ENCODE measurements around the gene GALNT13.

GALNT13 gene

DNA sequence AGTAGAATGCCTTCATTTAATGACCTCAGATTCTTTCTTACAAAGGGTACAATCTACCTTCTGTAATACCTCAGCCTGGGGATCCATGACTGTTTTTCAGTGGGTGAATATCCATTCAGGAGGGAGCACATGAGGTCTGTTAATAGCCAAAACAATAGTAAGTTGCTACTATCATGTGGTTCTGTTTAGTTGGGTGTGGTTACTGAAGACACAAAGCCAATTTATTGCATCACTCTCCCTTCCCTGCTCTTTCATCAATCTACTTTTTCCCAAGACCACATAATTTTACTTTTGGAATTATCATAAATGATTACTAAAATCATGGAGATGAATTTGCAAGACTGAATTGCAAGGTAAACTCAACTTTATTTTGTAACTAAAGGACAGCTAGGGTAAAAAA, 254.2 kb downstream of the GALNT13 start:
- no peak for DNase-seq (ENCODE audit: low read depth)

GRCh38 chr2:154130821-154131220, 259.1 kb downstream of the GALNT13 start:
- no peak for DNase-seq (ENCODE audit: low read depth)

DNA sequence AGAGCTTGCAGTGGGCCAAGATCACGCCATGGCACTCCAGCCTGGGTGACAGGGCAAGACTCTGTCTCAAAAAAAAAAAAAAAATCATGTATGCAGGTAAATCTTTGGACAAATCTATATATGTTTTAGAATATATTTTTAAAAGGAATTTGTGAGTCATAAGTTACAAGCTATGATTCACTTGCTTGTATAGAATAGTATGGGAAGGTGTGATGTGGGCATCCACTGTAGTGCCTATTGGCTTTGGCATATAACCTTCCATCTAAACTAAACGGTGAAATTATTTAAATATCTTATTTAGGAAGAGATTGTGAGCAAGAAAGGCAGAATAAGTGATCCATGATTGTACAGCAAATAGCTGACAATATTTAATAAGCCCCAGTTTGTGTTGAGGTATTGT, 261.1 kb downstream of the GALNT13 start:
- no peak for DNase-seq (ENCODE audit: low read depth)

DNA sequence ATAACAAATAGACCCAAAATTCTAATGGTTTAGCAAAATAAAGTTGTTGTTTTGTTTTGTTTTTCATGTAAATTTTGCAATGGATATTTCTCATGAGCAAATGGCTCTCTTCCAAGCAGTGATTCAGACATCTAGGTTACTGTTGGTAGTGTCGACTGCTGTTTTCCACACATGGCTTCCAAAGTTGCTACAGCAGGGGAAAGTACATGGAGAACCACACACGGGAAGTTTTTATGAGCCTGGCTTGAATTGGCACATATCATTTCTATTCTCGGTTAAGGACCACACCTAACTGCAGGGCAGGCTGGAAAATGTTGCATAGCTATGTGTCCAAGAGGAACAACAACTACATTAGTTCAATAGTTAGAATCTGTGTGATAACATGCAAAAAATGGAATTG, 262.1 kb downstream of the GALNT13 start:
- DNase-seq (ENCODE audit: low read depth), result no peak

DNA sequence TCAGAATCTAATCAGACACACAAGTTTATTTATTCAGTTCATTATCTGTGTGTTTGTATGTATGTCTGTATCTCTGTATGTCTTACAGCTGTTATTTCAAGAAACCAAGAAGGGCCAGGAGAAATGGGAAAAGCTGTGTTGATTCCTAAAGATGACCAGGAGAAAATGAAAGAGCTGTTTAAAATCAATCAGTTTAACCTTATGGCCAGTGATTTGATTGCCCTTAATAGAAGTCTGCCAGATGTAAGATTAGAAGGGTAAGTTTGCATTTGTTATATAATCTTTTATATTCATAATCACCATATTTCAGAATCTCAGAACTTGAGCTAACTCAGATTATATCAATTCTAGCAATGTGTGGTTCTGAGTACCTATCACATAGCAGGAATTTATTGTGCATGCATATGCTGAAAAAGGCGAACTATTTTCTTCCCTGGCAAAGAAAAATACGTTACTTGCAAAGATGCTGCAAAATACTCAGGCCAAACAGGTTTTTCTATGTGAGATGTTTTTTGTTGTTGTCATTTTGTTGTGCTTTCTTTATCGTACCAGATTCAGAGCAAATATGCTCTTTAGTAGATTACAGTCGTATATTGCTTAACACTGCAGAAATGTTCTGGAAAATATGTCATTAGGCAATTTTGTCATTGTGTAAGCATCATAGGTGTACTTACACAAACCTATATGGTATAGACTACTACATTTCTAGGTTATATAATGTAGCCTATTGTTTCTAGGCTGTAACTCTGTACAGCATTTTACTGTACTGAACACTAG, 268.7 kb downstream of the GALNT13 start:
- no peak for DNase-seq (ENCODE audit: low read depth)

- DNase-seq (ENCODE audit: low read depth), result no peak
These were observed 270.8 kb downstream of the GALNT13 start for GRCh38 chr2:154142480-154142879.

GRCh38 chr2:154143105-154143504, 271.4 kb downstream of the GALNT13 start:
- DNase-seq (ENCODE audit: low read depth), result no peak

GRCh38 chr2:154158101-154158500, 286.4 kb downstream of the GALNT13 start:
- no peak for DNase-seq (ENCODE audit: low read depth)

DNA sequence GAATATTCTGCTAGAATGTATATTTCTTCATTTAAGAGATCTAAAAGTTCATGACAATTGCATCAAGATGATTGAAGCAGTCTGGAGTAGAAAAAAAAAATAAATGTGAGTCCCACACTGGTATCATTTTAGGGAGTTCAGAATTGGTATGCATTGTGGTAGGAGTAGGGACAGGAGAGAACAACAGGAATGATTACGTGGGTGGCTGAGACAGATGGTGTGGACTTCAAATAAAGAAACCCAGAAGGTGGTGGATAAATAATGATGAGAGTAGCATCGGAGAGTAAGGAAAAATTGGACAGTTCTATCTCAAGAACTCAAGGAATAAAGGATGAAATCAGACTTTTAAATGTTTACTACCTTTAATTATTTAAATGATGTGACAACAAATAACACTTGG, 289.6 kb downstream of the GALNT13 start:
- no peak for DNase-seq (ENCODE audit: low read depth)

DNA sequence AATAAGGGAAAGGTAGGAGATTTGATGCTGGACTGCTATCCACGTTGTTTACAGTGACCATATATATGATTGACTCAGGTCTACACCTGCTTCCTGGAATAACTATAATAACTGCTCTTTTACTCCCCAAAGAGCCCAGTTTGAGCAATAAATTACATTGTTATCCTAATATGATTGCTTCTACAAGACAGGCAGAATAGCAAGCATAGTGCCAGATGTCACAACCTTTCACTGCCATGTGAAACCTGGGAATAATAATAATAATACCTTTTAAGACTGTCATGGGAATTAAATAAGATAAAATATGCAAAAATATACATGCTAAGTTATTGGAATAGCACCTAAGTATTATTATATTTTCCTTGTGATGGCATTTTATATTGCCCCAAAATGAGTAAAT, 298.7 kb downstream of the GALNT13 start:
- no peak for DNase-seq (ENCODE audit: low read depth)

DNA sequence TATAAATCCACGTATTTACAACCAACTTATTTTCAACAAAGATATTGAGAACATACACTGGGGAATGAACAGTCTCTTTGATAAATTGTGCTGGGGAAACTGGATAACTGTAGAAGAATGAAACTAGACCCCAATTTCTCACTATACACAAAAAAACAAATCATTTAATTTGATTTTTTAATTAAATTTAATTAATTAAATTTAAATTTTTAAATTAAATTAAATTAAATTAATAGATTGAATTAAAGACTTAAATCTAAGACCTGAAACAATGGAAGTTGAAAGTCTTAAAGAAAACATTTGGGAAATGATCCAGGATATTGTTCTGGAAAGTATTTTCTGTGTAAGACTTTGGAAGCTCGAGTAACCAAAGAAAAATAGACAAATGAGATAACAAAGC, 301.4 kb downstream of the GALNT13 start:
- DNase-seq (ENCODE audit: low read depth), result no peak

DNA sequence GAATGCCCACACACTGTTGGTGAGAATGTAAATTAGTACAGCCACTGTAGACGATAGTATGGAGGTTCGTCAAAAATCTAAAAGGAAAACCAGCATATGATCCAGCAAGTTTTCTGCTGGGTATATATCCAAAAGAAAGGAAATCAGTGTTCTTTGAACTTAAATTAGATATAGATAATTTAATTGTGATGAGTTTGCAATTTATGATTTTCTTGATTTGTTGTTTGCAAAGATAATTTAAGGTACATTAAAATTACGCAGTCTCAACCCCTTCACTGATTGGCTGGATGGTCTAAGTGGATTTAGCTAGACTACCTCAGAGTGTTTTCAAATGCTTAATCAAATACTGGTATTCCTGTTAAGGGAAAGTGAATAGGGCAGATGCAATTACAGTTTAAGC, 302.2 kb downstream of the GALNT13 start:
- no peak for DNase-seq (ENCODE audit: low read depth)

DNA sequence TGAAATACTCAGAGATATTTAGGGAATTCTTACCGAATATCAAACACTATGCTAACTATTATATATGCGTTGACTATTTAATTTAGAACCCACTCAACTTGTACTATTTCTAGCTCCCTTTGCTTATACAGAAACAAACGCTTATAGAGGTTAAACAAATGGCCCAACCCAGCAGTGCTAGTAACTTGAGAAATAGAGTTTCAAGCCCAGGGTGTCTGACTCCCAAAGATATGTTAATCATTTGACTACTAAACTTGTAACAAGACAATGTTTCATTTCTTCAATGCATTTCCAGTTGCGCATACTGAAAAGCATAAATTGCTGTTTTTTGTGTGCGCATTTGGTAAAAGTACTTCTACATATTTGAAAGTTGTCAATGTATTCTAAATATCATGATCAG, 310.3 kb downstream of the GALNT13 start:
- no peak for DNase-seq (ENCODE audit: low read depth)

GRCh38 chr2:154187948-154188347, 316.2 kb downstream of the GALNT13 start:
- no peak for DNase-seq (ENCODE audit: low read depth)

DNA sequence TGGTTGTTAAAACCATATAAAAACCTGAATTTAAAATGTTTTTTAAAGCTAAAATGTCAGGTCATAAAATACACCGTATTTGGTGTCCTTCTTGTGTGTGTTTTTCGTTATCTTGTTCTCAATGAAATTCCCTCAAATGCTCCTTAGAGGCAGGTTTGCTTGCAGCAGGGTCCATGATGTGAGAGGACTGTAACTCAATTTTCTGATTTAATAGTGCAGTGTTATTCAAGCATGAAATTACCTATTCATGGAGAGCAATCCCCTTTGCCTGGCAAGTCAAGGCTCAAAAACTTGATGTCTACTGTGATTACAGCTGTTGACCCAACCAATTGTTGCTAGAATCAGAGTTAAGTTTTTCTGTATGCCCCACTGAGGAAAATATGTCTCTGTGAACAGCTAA, 318.2 kb downstream of the GALNT13 start:
- DNase-seq (ENCODE audit: low read depth), result no peak

GRCh38 chr2:154193246-154193645, 321.5 kb downstream of the GALNT13 start:
- no peak for DNase-seq (ENCODE audit: low read depth)

DNA sequence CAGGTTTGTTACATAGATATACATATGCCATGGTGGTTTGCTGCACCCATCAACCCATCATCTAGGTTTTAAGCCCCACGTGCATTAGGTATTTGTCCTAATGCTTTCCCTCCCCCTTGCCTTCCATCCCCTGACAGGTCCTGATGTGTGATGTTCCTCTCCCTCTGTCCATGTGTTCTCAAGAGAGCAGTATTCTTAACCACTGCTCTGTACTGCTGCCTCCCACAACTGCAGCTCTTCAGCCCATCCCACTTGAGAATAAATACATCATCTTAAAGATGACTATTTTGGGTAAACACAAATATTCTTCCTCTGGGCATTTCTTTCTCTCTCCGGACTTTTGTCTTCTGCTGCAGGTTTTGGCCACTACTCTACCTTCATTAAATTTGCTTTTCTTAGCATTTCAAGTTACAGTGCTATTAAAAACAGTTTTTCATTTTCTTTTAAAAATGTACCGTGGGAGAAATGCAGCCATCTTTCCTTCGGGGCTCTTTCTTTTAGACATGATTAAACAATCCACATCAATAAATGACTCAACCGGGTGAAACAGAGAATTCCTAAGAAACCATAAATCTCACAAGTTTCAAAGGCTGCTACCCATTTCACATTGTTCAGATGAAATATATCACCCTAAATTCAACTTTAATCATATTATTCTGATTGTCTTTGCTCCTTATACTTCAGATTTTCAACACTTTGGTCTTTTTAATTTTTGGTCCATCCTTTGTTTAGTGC, 323.4 kb downstream of the GALNT13 start:
- DNase-seq (ENCODE audit: low read depth), result no peak

DNA sequence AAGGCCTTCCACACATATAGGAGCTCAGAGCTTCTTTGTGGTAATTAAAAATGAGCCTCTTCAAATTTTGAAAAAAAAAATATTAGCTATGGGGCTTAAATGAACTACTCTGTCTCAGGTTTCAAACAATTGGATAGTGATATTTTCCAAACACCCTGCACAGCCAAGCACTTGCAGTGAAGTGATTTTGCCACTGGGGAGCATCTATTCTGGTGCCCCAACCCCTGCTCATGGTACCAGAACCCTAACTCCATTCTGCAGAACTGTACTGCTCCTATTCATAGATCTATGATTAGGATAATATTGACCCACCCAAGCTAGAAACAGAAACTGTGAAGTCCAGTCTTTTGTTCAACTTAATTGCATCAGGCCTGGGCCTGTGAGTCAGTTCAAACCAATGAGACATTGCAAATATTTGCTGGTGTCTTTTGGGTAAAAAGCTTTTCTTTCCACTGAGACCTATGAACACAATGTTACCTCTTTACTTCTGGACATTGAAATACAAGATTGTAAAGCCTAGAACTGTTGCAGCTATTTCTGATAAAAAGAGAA, 324.0 kb downstream of the GALNT13 start:
- no peak for DNase-seq (ENCODE audit: low read depth)

DNA sequence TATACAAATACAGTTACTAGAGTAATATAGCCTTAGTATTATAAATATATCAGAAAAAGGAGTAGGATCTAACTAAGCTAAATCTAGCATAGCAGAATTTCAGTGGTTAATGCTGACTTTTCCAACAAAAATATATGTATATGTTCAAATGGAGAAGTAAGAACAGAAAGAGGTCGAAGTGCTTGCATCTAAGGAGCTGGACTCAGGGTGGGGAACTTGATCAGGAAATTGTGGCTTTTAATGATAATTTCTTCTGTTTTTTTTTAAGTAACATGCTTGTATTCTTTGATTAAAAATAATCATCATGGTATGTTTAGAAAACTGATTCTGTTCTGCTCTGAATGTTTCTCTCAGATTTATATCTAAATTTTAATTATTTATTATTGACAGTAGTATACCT, 327.1 kb downstream of the GALNT13 start:
- DNase-seq (ENCODE audit: low read depth), result no peak

DNA sequence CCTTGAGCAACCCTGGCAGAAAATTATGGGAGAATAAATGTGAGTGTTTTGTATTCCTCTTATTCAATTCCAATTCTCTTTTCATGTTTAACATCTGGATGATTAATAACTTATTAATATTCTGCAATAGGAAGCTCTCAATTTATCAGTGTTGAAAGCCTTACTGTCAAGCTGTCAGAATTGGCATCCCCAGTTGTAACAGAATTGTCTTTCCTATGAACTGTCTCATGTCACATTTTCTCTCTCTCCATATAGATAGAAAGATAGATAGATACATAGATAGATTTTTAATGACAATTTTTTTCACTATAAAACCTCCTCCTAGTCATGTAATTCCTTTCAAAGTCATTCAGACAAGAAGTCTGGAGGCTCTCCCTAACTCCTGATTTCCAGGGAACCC, 331.5 kb downstream of the GALNT13 start:
- no peak for DNase-seq (ENCODE audit: low read depth)

DNA sequence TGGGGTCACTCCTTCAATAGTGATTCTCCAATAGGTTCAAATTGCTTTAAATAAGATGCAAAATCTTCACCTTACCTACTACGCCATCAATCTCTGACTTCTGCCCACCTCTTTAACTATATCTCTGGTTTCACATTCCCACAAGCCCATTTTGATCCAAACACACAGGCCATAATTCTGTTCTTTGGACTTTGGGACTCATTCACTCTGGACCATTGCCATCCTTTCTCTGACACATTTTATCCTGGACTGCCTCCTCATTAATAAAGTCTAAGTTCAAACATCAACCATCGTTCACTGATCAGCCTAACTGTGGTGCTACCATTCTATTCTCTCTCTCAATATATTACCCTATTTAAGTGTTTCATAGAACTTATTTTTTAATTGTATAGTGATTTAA, 332.2 kb downstream of the GALNT13 start:
- DNase-seq (ENCODE audit: low read depth), result no peak

- DNase-seq (ENCODE audit: low read depth), result no peak
These were observed 335.7 kb downstream of the GALNT13 start for GRCh38 chr2:154207288-154208047.

- DNase-seq (ENCODE audit: low read depth), result no peak
These were observed 352.0 kb downstream of the GALNT13 start for GRCh38 chr2:154223726-154224125.

Data from stimulated activated CD8-positive, alpha-beta memory T cell treated with anti-CD3 and anti-CD28 coated beads, Interleukin-15, amount 100 ng/mL, for 24 hours (primary cell).